ENCODE results near the gene NPIPB13. TPM values are rescaled to one million over a fixed set of nuclear protein-coding genes. Genes with fewer than 3 reads are reported as not detected.
"Not testable (repeated sequence)": the region's sequence is repeated elsewhere in the genome, so short reads cannot be mapped to it uniquely, and the experiment has no call there.

NPIPB13 gene
- total and polyA plus RNA-seq, 9 donors = 1.8 to 8.3 (median 4.2) TPM

DNA sequence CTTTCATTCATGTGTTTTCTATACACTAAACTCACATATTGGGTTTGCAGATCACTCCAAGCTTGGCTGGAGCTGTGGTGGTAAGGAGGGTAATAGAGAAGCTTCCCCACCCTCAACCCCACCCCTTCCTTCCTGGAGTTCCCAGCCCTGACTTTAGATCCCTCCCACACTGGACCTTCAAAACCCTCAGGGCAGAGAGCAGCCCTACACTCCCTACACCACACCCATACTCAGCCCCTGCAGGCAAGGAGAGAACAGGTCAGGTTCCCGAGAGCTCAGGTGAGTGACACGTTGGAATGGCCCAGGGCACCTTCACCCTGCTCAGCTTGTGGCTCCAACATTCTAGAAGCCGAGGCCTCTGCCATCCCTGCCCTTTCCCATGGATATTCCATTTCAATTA is 49.2 kb downstream of the NPIPB13 start, which contains the start of gene SULT1A3:
TSS of gene SULT1A3 (plus strand) at position 207 of the 400 bp plus-strand sequence. CDS start 1,474 bp downstream, outside the sequence.
- DNase-seq; H3K36me3 ChIP-seq (ENCODE audit: control insufficient read depth, insufficient read depth, low read length); H3K4me1 ChIP-seq (ENCODE audit: control insufficient read depth, insufficient read depth, low read length); H3K27ac ChIP-seq (ENCODE audit: low read length); H3K27me3 ChIP-seq (ENCODE audit: control insufficient read depth, insufficient read depth, low read length); H3K4me3 ChIP-seq (ENCODE audit: low read length); H3K9me3 ChIP-seq (replicated peaks; ENCODE audit: control insufficient read depth, low read depth, low read length): not testable (repeated sequence)
- no CpG with 5 or more reads among the region's 3 CpGs for WGBS (ENCODE audit: insufficient coverage)

Other genes starting within 250 kb of the NPIPB13 start
- gene DOC2A, start 237.5 kb downstream of the NPIPB13 start, total RNA-seq = 0.22 TPM
- gene DOC2A, start 237.5 kb downstream of the NPIPB13 start, polyA plus RNA-seq (ENCODE audit: insufficient read depth in 1 of 8, insufficient read length in 8 of 8, low replicate concordance in 1 of 8) = 1 to 10 TPM in 4 of 8 donors, under 1 TPM in 4; 0.66 to 1.8 (median 0.96) TPM
- not detected for gene C16orf92, start 225.3 kb downstream of the NPIPB13 start, total RNA-seq
- gene C16orf92, start 225.3 kb downstream of the NPIPB13 start, polyA plus RNA-seq (ENCODE audit: insufficient read depth in 1 of 8, insufficient read length in 8 of 8, low replicate concordance in 1 of 8) = not detected
- gene TLCD3B, start 217.2 kb downstream of the NPIPB13 start, total RNA-seq = 0.40 TPM
- 1 to 10 TPM in 1 of 8 donors, under 1 TPM in 7; 0.25 to 1.7 (median 0.72) TPM for gene TLCD3B, start 217.2 kb downstream of the NPIPB13 start, polyA plus RNA-seq (ENCODE audit: insufficient read depth in 1 of 8, insufficient read length in 8 of 8, low replicate concordance in 1 of 8)
- 1,578 TPM for gene ALDOA, start 182.7 kb downstream of the NPIPB13 start, total RNA-seq
- 1,000 to 10,000 TPM; 1,252 to 2,647 (median 2,103) TPM for gene ALDOA, start 182.7 kb downstream of the NPIPB13 start, polyA plus RNA-seq (ENCODE audit: insufficient read depth in 1 of 8, insufficient read length in 8 of 8, low replicate concordance in 1 of 8)
- gene PPP4C, start 172.5 kb downstream of the NPIPB13 start, total RNA-seq = 39.4 TPM
- gene PPP4C, start 172.5 kb downstream of the NPIPB13 start, polyA plus RNA-seq (ENCODE audit: insufficient read depth in 1 of 8, insufficient read length in 8 of 8, low replicate concordance in 1 of 8) = 10 to 100 TPM; 64.6 to 77.4 (median 70.4) TPM
- 0.31 TPM for gene TBX6, start 156.6 kb downstream of the NPIPB13 start, total RNA-seq
- gene TBX6, start 156.6 kb downstream of the NPIPB13 start, polyA plus RNA-seq (ENCODE audit: insufficient read depth in 1 of 8, insufficient read length in 8 of 8, low replicate concordance in 1 of 8) = 1 to 10 TPM in 3 of 8 donors, under 1 TPM in 5; 0.18 to 1.3 (median 0.54) TPM
- 13.9 TPM for gene YPEL3, start 152.3 kb downstream of the NPIPB13 start, total RNA-seq
- gene YPEL3, start 152.3 kb downstream of the NPIPB13 start, polyA plus RNA-seq (ENCODE audit: insufficient read depth in 1 of 8, insufficient read length in 8 of 8, low replicate concordance in 1 of 8) = 10 to 100 TPM; 22.3 to 45.8 (median 28.3) TPM
- gene GDPD3, start 134.9 kb downstream of the NPIPB13 start, total RNA-seq = 3.3 TPM
- 1 to 10 TPM; 5.0 to 8.7 (median 6.1) TPM for gene GDPD3, start 134.9 kb downstream of the NPIPB13 start, polyA plus RNA-seq (ENCODE audit: insufficient read depth in 1 of 8, insufficient read length in 8 of 8, low replicate concordance in 1 of 8)
- gene MAPK3, start 125.3 kb downstream of the NPIPB13 start, total RNA-seq = 14.9 TPM
- 10 to 100 TPM; 39.4 to 60.0 (median 43.1) TPM for gene MAPK3, start 125.3 kb downstream of the NPIPB13 start, polyA plus RNA-seq (ENCODE audit: insufficient read depth in 1 of 8, insufficient read length in 8 of 8, low replicate concordance in 1 of 8)
- 4.7 TPM for gene CORO1A, start 64.9 kb downstream of the NPIPB13 start, total RNA-seq
- gene CORO1A, start 64.9 kb downstream of the NPIPB13 start, polyA plus RNA-seq (ENCODE audit: insufficient read depth in 1 of 8, insufficient read length in 8 of 8, low replicate concordance in 1 of 8) = 10 to 100 TPM; 14.1 to 28.0 (median 20.5) TPM
- 81.7 TPM for gene BOLA2B, start 54.8 kb downstream of the NPIPB13 start, total RNA-seq
- 10 to 100 TPM; 24.0 to 34.6 (median 30.5) TPM for gene BOLA2B, start 54.8 kb downstream of the NPIPB13 start, polyA plus RNA-seq (ENCODE audit: insufficient read depth in 1 of 8, insufficient read length in 8 of 8, low replicate concordance in 1 of 8)
- 11.9 TPM for gene SLX1A, start 54.6 kb downstream of the NPIPB13 start, total RNA-seq
- 10 to 100 TPM; 11.1 to 27.3 (median 17.7) TPM for gene SLX1A, start 54.6 kb downstream of the NPIPB13 start, polyA plus RNA-seq (ENCODE audit: insufficient read depth in 1 of 8, insufficient read length in 8 of 8, low replicate concordance in 1 of 8)
- 6.3 TPM for gene SULT1A3, start 49.2 kb downstream of the NPIPB13 start, total RNA-seq
- 1 to 10 TPM; 2.2 to 6.5 (median 4.2) TPM for gene SULT1A3, start 49.2 kb downstream of the NPIPB13 start, polyA plus RNA-seq (ENCODE audit: insufficient read depth in 1 of 8, insufficient read length in 8 of 8, low replicate concordance in 1 of 8)
- gene CD2BP2, start 106.8 kb upstream of the NPIPB13 start, total RNA-seq = 34.0 TPM
- 10 to 100 TPM; 32.3 to 44.2 (median 38.8) TPM for gene CD2BP2, start 106.8 kb upstream of the NPIPB13 start, polyA plus RNA-seq (ENCODE audit: insufficient read depth in 1 of 8, insufficient read length in 8 of 8, low replicate concordance in 1 of 8)
- 16.9 TPM for gene TBC1D10B, start 122.0 kb upstream of the NPIPB13 start, total RNA-seq
- 10 to 100 TPM; 27.4 to 38.9 (median 33.5) TPM for gene TBC1D10B, start 122.0 kb upstream of the NPIPB13 start, polyA plus RNA-seq (ENCODE audit: insufficient read depth in 1 of 8, insufficient read length in 8 of 8, low replicate concordance in 1 of 8)
- gene MYL11, start 126.3 kb upstream of the NPIPB13 start, total RNA-seq = 10,279 TPM
- gene MYL11, start 126.3 kb upstream of the NPIPB13 start, polyA plus RNA-seq (ENCODE audit: insufficient read depth in 1 of 8, insufficient read length in 8 of 8, low replicate concordance in 1 of 8) = 1,000 to 10,000 TPM; 4,424 to 9,154 (median 7,934) TPM
- 0.18 TPM for gene SEPTIN1, start 134.1 kb upstream of the NPIPB13 start, total RNA-seq
- 1 to 10 TPM; 1.5 to 4.7 (median 2.5) TPM for gene SEPTIN1, start 134.1 kb upstream of the NPIPB13 start, polyA plus RNA-seq (ENCODE audit: insufficient read depth in 1 of 8, insufficient read length in 8 of 8, low replicate concordance in 1 of 8)
- gene ZNF48, start 146.9 kb upstream of the NPIPB13 start, total RNA-seq = 5.7 TPM
- gene ZNF48, start 146.9 kb upstream of the NPIPB13 start, polyA plus RNA-seq (ENCODE audit: insufficient read depth in 1 of 8, insufficient read length in 8 of 8, low replicate concordance in 1 of 8) = 1 to 10 TPM; 5.0 to 8.3 (median 6.8) TPM
- 6.9 TPM for gene ZNF771, start 159.1 kb upstream of the NPIPB13 start, total RNA-seq
- 1 to 10 TPM; 4.4 to 8.1 (median 7.0) TPM for gene ZNF771, start 159.1 kb upstream of the NPIPB13 start, polyA plus RNA-seq (ENCODE audit: insufficient read depth in 1 of 8, insufficient read length in 8 of 8, low replicate concordance in 1 of 8)
- gene DCTPP1, start 181.6 kb upstream of the NPIPB13 start, total RNA-seq = 13.0 TPM
- gene DCTPP1, start 181.6 kb upstream of the NPIPB13 start, polyA plus RNA-seq (ENCODE audit: insufficient read depth in 1 of 8, insufficient read length in 8 of 8, low replicate concordance in 1 of 8) = 10 to 100 TPM; 30.1 to 36.5 (median 34.0) TPM
- 3.5 TPM for gene SEPHS2, start 197.4 kb upstream of the NPIPB13 start, total RNA-seq
- gene SEPHS2, start 197.4 kb upstream of the NPIPB13 start, polyA plus RNA-seq (ENCODE audit: insufficient read depth in 1 of 8, insufficient read length in 8 of 8, low replicate concordance in 1 of 8) = 10 to 100 TPM; 15.3 to 19.8 (median 16.6) TPM
- gene ITGAL, start 224.3 kb upstream of the NPIPB13 start, total RNA-seq = 0.89 TPM
- gene ITGAL, start 224.3 kb upstream of the NPIPB13 start, polyA plus RNA-seq (ENCODE audit: insufficient read depth in 1 of 8, insufficient read length in 8 of 8, low replicate concordance in 1 of 8) = 1 to 10 TPM; 1.4 to 2.8 (median 2.2) TPM